Measurements from ENCODE around the gene ESRRB. TPM values are rescaled to one million over a fixed set of nuclear protein-coding genes. Genes with fewer than 3 reads are reported as not detected.

ESRRB gene
- total and polyA plus RNA-seq, 9 donors, result 0.07 to 0.40 TPM; not detected in 7

GRCh38 chr14:76546426-76547221 lies 170.7 kb downstream of the ESRRB start:
- H3K27ac ChIP-seq, result no peak overlapping the region
- no peaks in the 10 kb centered on the region for H3K9me3 ChIP-seq
- DNase-seq, result no peak
- TF ChIP-seq EP300 (IDR thresholded peaks at IDR 0.05), result no peak
- TF ChIP-seq CTCF (IDR thresholded peaks at IDR 0.05), result no peak
- no peak for TF ChIP-seq POLR2A (IDR thresholded peaks at IDR 0.05)
- no peaks in the 10 kb centered on the region for H3K4me1 ChIP-seq (ENCODE audit: insufficient read depth)
- WGBS, 3 donors, result 55 to 57% (median 55%) methylated on average over 10 of the region's 10 CpGs
- H3K27me3 ChIP-seq, result no peaks in the 10 kb centered on the region
- no peaks in the 10 kb centered on the region for H3K36me3 ChIP-seq
- H3K4me3 ChIP-seq, result no peak overlapping the region
- intact Hi-C loops (cut with DNase I), result no loop called here

- TF ChIP-seq POLR2A (IDR thresholded peaks at IDR 0.05), result no peak
- TF ChIP-seq CTCF (IDR thresholded peaks at IDR 0.05), result no peak
- TF ChIP-seq EP300 (IDR thresholded peaks at IDR 0.05), result no peak
- Histone ChIP-seq H3K27me3 (no peaks in the 10 kb centered on the region), H3K9me3 (no peaks in the 10 kb centered on the region), H3K36me3 (no peaks in the 10 kb centered on the region), H3K27ac (no peak overlapping the region), H3K4me3 (no peak overlapping the region), H3K4me1 (ENCODE audit: insufficient read depth) (no peaks in the 10 kb centered on the region)
- DNase-seq, result no peak
- intact Hi-C loops (cut with DNase I), result no loop called here
- 75 to 78% (median 75%) methylated on average over 8 of the region's 8 CpGs for WGBS, 3 donors
Measured at GRCh38 chr14:76547831-76548230, 171.9 kb downstream of the ESRRB start.

GRCh38 chr14:76550534-76550933 lies 174.6 kb downstream of the ESRRB start:
- no peaks in the 10 kb centered on the region for H3K4me1 ChIP-seq (ENCODE audit: insufficient read depth)
- H3K27me3 ChIP-seq, result no peaks in the 10 kb centered on the region
- no peak overlapping the region for H3K27ac ChIP-seq
- H3K36me3 ChIP-seq, result no peaks in the 10 kb centered on the region
- intact Hi-C loops (cut with DNase I), result no loop called here
- H3K9me3 ChIP-seq, result no peaks in the 10 kb centered on the region
- no peak for TF ChIP-seq CTCF (IDR thresholded peaks at IDR 0.05)
- TF ChIP-seq EP300 (IDR thresholded peaks at IDR 0.05), result no peak
- TF ChIP-seq POLR2A (IDR thresholded peaks at IDR 0.05), result no peak
- H3K4me3 ChIP-seq, result no peak overlapping the region
- 68 to 90% (median 75%) methylated on average over 2 of the region's 2 CpGs for WGBS, 3 donors
- DNase-seq, result no peak

GRCh38 chr14:76551116-76551515 lies 175.2 kb downstream of the ESRRB start:
- 59 to 69% (median 62%) methylated on average over 2 of the region's 2 CpGs for WGBS, 3 donors

More at GRCh38 chr14:76551116-76551515, 175.2 kb downstream of the ESRRB start:
- no peaks in the 10 kb centered on the region for H3K36me3 ChIP-seq
- TF ChIP-seq CTCF (IDR thresholded peaks at IDR 0.05) (no peak), EP300 (IDR thresholded peaks at IDR 0.05) (no peak), POLR2A (IDR thresholded peaks at IDR 0.05) (no peak)
- intact Hi-C loops (cut with DNase I), result no loop called here
- no peak overlapping the region for H3K27ac ChIP-seq
- H3K4me3 ChIP-seq, result no peak overlapping the region
- no peaks in the 10 kb centered on the region for H3K4me1 ChIP-seq (ENCODE audit: insufficient read depth)
- H3K9me3 ChIP-seq, result no peaks in the 10 kb centered on the region
- no peaks in the 10 kb centered on the region for H3K27me3 ChIP-seq
- no peak for DNase-seq

Other genes starting within 250 kb of the ESRRB start
- gene GPATCH2L, start 224.2 kb upstream of the ESRRB start, total RNA-seq, result 10 to 100 TPM; 32.5 to 52.5 (median 38.0) TPM
- 10 to 100 TPM in 1 of 2 donors, 1 to 10 TPM in 1; 7.0 to 15.3 TPM for gene GPATCH2L, start 224.2 kb upstream of the ESRRB start, polyA plus RNA-seq

Data from ovary (tissue), 9 donors.